Stomach (tissue), 9 donors: ENCODE data around the gene NAALADL1. TPM values are rescaled to one million over a fixed set of nuclear protein-coding genes. Genes with fewer than 3 reads are reported as not detected.

Experiments
- DNase-seq, 2 donors: peaks; one replicate each; pipeline versions ENCODE4 v3.0.0 to v3.0.0-alpha.2; 2013 to 2019
- H3K27ac ChIP-seq, 5 donors: fragments of 200-600 bp in 4 of 5; sonication (generic) in 4 of 5; one replicate each; pipeline ENCODE4 v1.5.1; 2013 to 2019; ENCODE audit warnings: mild to moderate bottlenecking in 1 of 5, moderate library complexity in 1 of 5
- H3K27me3 ChIP-seq, 3 donors: fragments of 200-600 bp; sonication (generic); one replicate each; pipeline ENCODE4 v1.5.1; 2017 to 2019; ENCODE audit warnings: mixed run types in 1 of 3
- H3K36me3 ChIP-seq, 4 donors: fragments of 200-600 bp; sonication (generic); 1 replicate in 3 of 4; 2 replicates in 1 of 4; pipeline ENCODE4 v1.5.1; 2016 to 2019
- H3K4me1 ChIP-seq, 4 donors: fragments of 200-600 bp; sonication (generic); one replicate each; pipeline ENCODE4 v1.5.1; 2016 to 2019
- H3K4me3 ChIP-seq, 4 donors: fragments of 200-600 bp; sonication (generic) in 3 of 4; one replicate each; pipeline ENCODE4 v1.5.1; 2016 to 2019; ENCODE audit warnings: mild to moderate bottlenecking in 1 of 4
- H3K9me3 ChIP-seq, 4 donors: fragments of 200-600 bp; sonication (generic); one replicate each; pipeline ENCODE4 v1.5.1; 2016 to 2019
- EP300 ChIP-seq: sonication (generic); formaldehyde crosslinking; IDR thresholded peaks from one replicate; pipeline ENCODE4 v1.6.1; 2017; ENCODE audit warnings: antibody characterized with exemption
- POLR2A ChIP-seq, 4 donors: fragments of 450-650 bp; IDR thresholded peaks; one replicate each; pipeline ENCODE4 v1.6.1; 2016; ENCODE audit warnings: antibody characterized with exemption in 4 of 4, control low read depth in 2 of 4, mild to moderate bottlenecking in 1 of 4, moderate library complexity in 1 of 4
- POLR2AphosphoS5 ChIP-seq, 3 donors: sonication (generic); formaldehyde crosslinking; IDR thresholded peaks; one replicate each; pipeline ENCODE4 v1.6.1; 2016; ENCODE audit warnings: antibody characterized with exemption in 3 of 3
- WGBS, 5 donors: extraction: QIAGEN DNeasy Blood & Tissue Kit in 3 of 5; methylation state at CpG; one replicate each; pipeline versions ENCODE4 v1.1.5 to v1.1.7; 2013 to 2018; 5-methylcytosine and 5-hydroxymethylcytosine counted together
- intact Hi-C: fragments of 100-400 bp; cut with DNase I; formaldehyde crosslinking; loops from one replicate; pipeline ENCODE4 v1.15.1; 2023; ENCODE audit warnings: low total_unique reads
- polyA plus RNA-seq, 3 donors: library from polyadenylated mRNA; stranded (reverse); fragments of 200-250 nt; gene quantifications; one replicate each; pipeline ENCODE4 v1.2.3, GENCODE V29; 2013
- total RNA-seq, 5 donors: library from RNA; depleted of rRNA; stranded (reverse); fragments of >200 nt; gene quantifications; one replicate each; pipeline versions ENCODE4 v1.1.0 to v1.2.3, GENCODE V29; 2014 to 2016
- TF ChIP-seq, protein P1 (sequence below), 7 experiments: fragments of 450-650 bp in 4 of 7; fragments of 200-600 bp in 3 of 7; sonication (generic) in 3 of 7; IDR thresholded peaks; one replicate each; pipeline ENCODE4 v1.5.1; 2016 to 2019; ENCODE audit warnings: antibody characterized with exemption in 7 of 7, control low read depth in 2 of 7, mild to moderate bottlenecking in 1 of 7
- donor health status: healthy with polysubstance abuse.
- donor health status: Bipolar disorder and iron deficiency.
- donor health status: healthy.

NAALADL1 gene
- total and polyA plus RNA-seq, 8 donors: 1.3 to 65.2 (median 10.0) TPM; not detected in 1

DNA sequence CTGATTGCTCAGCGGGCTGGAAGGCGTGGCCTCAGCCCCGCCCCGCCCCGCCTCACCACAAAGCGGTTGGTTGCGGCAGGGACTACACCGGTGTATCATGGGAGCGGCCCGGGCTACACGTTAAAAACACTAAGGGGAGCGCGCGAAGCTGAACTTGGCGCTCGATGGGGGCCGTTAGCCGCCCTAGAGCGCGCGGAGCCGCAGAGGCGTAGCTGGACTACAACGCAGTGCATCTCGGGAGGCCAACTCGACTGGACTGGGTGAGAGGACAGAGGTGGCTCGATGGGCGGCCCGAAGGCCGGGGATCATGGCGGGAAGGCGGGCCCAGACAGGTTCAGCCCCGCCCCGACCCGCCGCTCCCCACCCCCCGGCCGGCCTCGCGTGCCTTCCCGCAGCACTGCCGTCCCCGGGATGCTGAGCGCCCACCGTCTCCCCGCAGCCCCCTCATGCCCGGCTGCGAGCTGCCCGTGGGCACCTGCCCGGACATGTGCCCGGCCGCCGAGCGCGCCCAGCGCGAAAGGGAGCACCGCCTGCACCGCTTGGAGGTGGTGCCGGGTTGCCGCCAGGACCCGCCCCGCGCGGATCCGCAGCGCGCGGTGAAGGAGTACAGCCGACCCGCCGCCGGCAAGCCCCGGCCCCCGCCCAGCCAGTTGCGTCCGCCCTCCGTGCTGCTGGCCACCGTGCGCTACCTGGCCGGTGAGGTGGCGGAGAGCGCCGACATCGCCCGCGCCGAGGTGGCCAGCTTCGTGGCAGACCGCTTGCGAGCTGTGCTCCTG lies 17.3 kb downstream of the NAALADL1 start, which contains the start of gene SAC3D1:
Gene SAC3D1 (plus strand): TSS at position 364 of the 776 bp plus-strand sequence. CDS start 83 bp downstream, at position 447.
- Histone ChIP-seq H3K27me3 (no peaks in the 10 kb centered on the region), H3K36me3 (peaks cover 30 to 57% (median 51%) of the 10 kb centered on the region in 4 donors), H3K27ac (peak within 1 kb of the TSS; percentile 92 to 99 (median 93)), H3K4me3 (peak within 1 kb of the TSS; percentile 74 to 98 (median 92)), H3K4me1 (peaks cover 19 to 49% (median 40%) of the 10 kb centered on the region in 4 donors), H3K9me3 (no peaks in the 10 kb centered on the region)
- 0 to 1% (median 1%) methylated on average over 17 to 91 of the region's 91 CpGs for WGBS, 5 donors
- peak; percentile 88 to 97 for DNase-seq
- intact Hi-C loops: no loop called here
- TF ChIP-seq, protein P1, sequence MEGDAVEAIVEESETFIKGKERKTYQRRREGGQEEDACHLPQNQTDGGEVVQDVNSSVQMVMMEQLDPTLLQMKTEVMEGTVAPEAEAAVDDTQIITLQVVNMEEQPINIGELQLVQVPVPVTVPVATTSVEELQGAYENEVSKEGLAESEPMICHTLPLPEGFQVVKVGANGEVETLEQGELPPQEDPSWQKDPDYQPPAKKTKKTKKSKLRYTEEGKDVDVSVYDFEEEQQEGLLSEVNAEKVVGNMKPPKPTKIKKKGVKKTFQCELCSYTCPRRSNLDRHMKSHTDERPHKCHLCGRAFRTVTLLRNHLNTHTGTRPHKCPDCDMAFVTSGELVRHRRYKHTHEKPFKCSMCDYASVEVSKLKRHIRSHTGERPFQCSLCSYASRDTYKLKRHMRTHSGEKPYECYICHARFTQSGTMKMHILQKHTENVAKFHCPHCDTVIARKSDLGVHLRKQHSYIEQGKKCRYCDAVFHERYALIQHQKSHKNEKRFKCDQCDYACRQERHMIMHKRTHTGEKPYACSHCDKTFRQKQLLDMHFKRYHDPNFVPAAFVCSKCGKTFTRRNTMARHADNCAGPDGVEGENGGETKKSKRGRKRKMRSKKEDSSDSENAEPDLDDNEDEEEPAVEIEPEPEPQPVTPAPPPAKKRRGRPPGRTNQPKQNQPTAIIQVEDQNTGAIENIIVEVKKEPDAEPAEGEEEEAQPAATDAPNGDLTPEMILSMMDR (IDR thresholded peaks at IDR 0.05): no peak
- TF ChIP-seq EP300 (no peak), POLR2A (IDR thresholded peaks at IDR 0.05) (no peak), POLR2AphosphoS5 (IDR thresholded peaks at IDR 0.05) (peak; percentile 17 to 80 (median 39))

DNA sequence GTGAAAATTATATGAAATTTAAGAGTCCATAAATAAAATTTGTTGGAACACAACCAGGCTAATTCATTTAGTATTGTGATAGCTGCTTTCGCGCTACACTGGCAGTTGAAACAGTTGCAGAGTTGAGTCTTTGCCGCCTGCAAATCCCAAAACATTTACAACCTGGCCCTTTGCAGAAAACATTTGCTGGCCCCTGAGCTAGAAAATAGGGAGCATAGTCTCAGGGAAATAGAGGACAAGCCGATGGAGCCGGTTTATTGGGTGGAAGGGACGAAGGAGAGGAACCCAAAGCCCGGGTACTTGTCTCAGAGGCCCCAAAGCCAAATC lies 17.9 kb downstream of the NAALADL1 start:
- TF ChIP-seq POLR2A (IDR thresholded peaks at IDR 0.05): no peak
- TF ChIP-seq, protein P1 (IDR thresholded peaks at IDR 0.05): no peak
- TF ChIP-seq EP300: no peak
- no peak for TF ChIP-seq POLR2AphosphoS5 (IDR thresholded peaks at IDR 0.05)
- Histone ChIP-seq H3K4me3 (peak overlapping the region; percentile 74 to 98 (median 92)), H3K4me1 (peaks cover 19 to 48% (median 39%) of the 10 kb centered on the region in 4 donors), H3K9me3 (no peaks in the 10 kb centered on the region), H3K36me3 (peaks cover 35 to 57% (median 51%) of the 10 kb centered on the region in 4 donors), H3K27ac (peak overlapping the region; percentile 92 to 99 (median 93)), H3K27me3 (no peaks in the 10 kb centered on the region)
- WGBS, 5 donors: 6 to 14% (median 10%) methylated on average over 7 of the region's 7 CpGs
- intact Hi-C loops: no loop called here
- no peak for DNase-seq

DNA sequence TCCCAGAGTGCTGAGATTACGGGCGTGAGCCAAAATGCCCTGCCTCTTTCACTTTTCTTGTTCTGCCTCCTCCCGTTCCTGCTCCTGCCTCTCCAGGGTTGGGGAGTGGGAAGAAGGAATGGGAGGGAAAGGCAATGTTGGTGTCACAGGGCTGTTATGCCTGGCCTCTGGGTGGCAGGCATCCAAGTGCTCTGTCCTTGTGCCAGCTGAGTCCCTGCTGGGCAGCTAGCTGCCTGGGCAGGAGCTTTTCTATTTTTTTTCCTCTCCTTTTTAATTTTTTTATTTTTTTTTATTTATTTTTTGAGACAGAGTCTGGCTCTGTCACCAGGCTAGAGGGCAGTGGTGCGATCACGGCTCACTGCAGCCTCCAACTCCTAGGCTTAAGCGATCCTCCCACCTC lies 21.4 kb downstream of the NAALADL1 start:
- Histone ChIP-seq H3K36me3 (peaks cover 46 to 76% (median 71%) of the 10 kb centered on the region in 4 donors), H3K4me1 (peaks cover 12 to 27% (median 20%) of the 10 kb centered on the region in 4 donors), H3K27me3 (no peaks in the 10 kb centered on the region), H3K4me3 (no peak overlapping the region), H3K9me3 (no peaks in the 10 kb centered on the region), H3K27ac (peak overlapping the region in 4 of 5 donors; percentile 37 to 67 (median 47))
- intact Hi-C loops: no loop called here
- 34 to 74% (median 45%) methylated on average over 6 of the region's 6 CpGs for WGBS, 5 donors
- DNase-seq: peak in 1 of 2 donors; percentile 90
- TF ChIP-seq POLR2A (IDR thresholded peaks at IDR 0.05): no peak
- peak in 1 of 3 donors; percentile 7 for TF ChIP-seq POLR2AphosphoS5 (IDR thresholded peaks at IDR 0.05)

DNA sequence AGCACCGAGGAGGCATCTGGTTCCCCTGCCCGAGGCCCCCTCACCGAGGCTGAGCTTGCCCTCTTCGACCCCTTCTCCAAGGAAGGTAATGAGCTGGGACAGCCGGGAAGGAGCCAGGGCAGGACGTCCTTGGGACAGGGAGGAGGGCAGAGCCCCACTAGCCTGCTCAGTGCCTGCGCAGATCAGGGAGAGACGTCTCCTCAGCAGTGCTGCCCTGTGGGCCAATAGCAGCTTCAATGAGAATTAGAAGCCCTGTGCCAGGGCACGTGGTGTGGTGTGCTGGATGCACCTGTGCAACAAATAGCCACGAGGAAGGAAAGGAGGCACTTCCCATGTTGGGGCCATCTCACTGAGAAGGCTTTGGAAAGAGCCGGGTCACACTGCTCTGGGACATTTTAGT lies 22.8 kb downstream of the NAALADL1 start:
- no peak for DNase-seq
- Histone ChIP-seq H3K27ac (no peak overlapping the region), H3K4me1 (peaks cover 8 to 27% (median 16%) of the 10 kb centered on the region in 4 donors), H3K9me3 (no peaks in the 10 kb centered on the region), H3K4me3 (no peak overlapping the region), H3K27me3 (no peaks in the 10 kb centered on the region), H3K36me3 (peaks cover 46 to 87% (median 82%) of the 10 kb centered on the region in 4 donors)
- TF ChIP-seq, protein P1 (IDR thresholded peaks at IDR 0.05): no peak
- TF ChIP-seq POLR2A (IDR thresholded peaks at IDR 0.05) (no peak), POLR2AphosphoS5 (IDR thresholded peaks at IDR 0.05) (no peak), EP300 (no peak)
- WGBS, 5 donors: 65 to 86% (median 83%) methylated on average over 5 to 11 of the region's 11 CpGs
- intact Hi-C loops: no loop called here
